NCI-H2227 (cell line): ENCODE measurements around the gene LIPF.
A peak's percentile ranks its signal among the peaks of the same experiment; 100 is the strongest.
"Not testable (repeated sequence)": the region's sequence is repeated elsewhere in the genome, so short reads cannot be mapped to it uniquely, and the experiment has no call there.

Experiments
- DNase-seq: peaks from one replicate; lab custom pipeline; 2025; ENCODE audit not compliant: unreplicated experiment; lab: John Stamatoyannopoulos, UW

LIPF gene

GRCh38 chr10:88664142-88664541 lies at the start of gene LIPF:
Gene LIPF (plus strand): TSS chr10:88664442. CDS start chr10:88667298, 2,856 bp downstream.
- no peak for DNase-seq

GRCh38 chr10:88616250-88616977 lies 47.8 kb upstream of the LIPF start:
- DNase-seq = no peak

DNA sequence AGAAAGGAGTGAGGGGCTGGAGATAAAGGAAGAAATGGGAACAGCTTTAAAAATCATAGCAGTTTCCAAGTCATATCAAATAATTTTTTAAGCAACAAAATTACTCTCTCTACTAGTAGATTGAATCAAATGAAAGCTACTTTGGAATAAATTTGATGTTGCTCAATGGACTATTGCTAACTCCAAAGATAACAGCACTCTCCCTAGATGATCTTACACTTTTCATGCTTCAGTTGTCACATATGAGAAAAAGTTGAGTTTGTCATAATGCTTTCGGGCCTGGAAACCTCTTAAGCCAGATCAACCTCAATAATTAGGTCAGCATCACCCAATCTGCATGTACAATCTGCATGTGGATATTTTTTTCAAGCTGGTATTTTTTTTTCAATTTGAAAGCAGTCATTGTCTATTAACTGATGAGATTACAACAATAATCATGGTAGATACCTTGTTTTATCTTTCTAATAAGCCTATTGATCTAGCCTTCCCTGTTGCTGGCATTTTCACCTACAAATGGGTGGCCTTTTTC lies 46.4 kb upstream of the LIPF start:
- DNase-seq = no peak

DNA sequence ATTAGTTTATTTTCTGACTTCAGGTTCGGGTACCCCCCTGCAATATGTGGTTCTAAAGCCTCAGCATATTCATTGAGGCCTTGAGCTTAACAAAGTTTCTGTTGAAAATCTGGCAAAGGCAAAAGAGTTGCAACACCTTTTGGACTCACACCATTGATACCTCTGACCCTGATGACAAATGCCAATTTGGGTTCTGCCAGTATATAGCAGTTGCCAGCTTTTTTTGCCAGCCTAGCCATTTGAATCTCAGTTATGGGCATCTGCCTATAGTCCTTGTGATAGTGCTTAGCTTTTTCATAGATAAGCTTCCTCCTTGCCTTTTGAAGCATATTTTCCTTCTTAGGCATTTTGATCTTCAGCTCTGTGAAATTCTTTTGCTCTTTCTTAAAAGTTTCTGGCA lies 45.7 kb upstream of the LIPF start:
- no peak for DNase-seq

DNA sequence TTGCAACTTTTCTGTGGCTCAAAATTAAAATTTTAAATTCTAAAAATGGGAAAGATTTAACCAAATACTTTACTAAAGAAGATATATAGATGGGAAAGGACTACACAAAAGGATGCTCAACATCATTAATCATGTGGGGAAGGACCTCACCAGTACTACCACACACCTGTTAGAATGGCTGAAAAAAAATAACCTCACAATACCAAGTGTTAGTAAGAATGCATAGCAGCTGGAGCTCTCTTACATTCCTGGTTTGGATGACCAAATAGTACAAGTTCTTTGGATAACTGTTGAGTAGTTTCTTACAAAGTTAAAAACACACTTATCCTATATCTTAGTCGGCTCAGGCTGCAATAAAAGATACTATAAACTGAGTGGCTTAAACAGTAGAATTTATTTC lies 43.8 kb upstream of the LIPF start:
- no peak for DNase-seq

GRCh38 chr10:88623835-88624234 lies 40.4 kb upstream of the LIPF start:
- no peak for DNase-seq

DNA sequence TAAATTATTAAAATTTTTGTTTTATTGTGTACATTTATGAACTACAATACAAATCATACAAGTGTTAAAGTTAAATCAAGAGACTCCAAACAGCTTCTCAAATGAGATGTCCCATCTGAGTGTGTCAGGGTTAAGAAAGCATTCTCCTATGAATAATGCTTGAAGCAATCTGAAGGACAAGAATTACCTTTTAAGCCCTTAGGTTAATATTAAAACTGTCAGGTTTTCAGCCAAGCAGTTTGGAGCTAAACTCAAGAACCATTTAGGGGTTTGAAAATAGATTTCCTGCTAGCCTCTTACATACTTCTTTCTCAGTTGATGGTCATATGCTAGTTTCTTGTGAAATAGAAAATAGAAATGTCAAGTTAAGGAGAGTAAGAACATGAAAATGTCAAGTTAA lies 39.4 kb upstream of the LIPF start:
- DNase-seq = no peak

GRCh38 chr10:88640186-88640585 lies 24.1 kb upstream of the LIPF start:
- no peak for DNase-seq

GRCh38 chr10:88642209-88642608 lies 22.0 kb upstream of the LIPF start:
- peak; percentile 1 for DNase-seq

- no peak for DNase-seq
These were observed 21.3 kb upstream of the LIPF start for GRCh38 chr10:88642963-88643362.

- DNase-seq = no peak
These were observed 17.1 kb upstream of the LIPF start for GRCh38 chr10:88647061-88647615.

GRCh38 chr10:88651101-88651551 lies 13.1 kb upstream of the LIPF start:
- DNase-seq = no peak

GRCh38 chr10:88652616-88653015 lies 11.6 kb upstream of the LIPF start:
- DNase-seq = no peak

GRCh38 chr10:88657901-88658300 lies 6.3 kb upstream of the LIPF start:
- DNase-seq = no peak

- DNase-seq = no peak
These were observed 4.3 kb upstream of the LIPF start for GRCh38 chr10:88659725-88660597.

DNA sequence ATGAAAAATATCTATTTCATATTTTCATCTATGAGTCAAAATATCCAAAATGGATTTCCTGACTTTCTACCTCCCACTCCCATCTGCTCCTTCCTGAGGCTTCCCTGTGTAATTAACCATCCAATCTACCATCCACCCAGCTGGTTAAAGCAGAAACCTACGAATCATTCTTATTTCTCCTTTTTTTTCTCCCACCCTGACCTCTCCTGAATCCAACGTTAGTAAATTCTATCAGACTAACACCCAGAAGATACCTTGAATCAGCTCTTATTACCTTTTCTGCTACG lies 3.7 kb upstream of the LIPF start:
- no peak for DNase-seq

- DNase-seq = no peak
These were observed 3.2 kb upstream of the LIPF start for GRCh38 chr10:88661018-88661417.

DNA sequence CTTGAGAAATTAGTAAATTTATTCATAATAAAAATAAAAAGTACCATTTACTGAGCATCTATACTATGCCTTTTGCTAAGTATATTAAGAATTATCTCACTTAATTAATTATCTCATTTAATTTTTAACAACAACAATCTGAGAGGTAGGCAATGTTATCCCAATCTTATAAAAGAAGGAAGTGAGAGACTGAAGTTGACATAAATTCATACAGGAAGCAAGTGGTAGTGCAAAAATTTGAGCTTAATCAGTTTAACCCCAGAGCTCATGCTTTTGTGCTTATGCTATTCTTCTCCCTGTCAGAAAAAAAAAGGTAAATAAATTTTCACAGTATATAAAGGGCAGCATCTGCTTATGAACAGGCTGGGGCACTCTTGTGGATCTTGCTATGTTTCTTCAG lies 2.7 kb upstream of the LIPF start:
- no peak for DNase-seq

- not testable (repeated sequence) for DNase-seq
These were observed 1.1 kb upstream of the LIPF start for GRCh38 chr10:88663153-88663552.

GRCh38 chr10:88668465-88668864 lies 4.2 kb downstream of the LIPF start:
- DNase-seq = no peak

- DNase-seq = no peak
These were observed 6.3 kb downstream of the LIPF start for GRCh38 chr10:88670497-88670896.

DNA sequence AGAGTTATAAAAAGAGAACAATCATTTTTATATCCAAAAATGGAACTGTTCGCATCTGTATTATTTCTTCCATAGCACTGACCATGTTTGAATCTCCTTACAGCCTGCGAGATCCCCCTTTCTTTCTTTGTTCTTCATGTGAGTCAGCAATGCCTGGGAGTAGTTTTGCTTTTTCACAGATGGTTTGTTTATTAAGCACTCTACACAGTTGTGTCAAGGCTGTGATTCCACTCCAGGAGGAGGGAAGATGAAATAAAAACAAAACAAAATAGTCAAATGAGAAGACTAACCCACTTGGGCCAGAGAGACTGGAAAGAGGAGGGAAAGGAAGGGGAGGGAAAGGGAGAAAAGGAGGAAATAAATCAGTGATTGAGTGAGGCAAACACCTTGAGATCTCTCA lies 7.8 kb downstream of the LIPF start:
- no peak for DNase-seq
